GM08714 (cell line): Measurements from ENCODE around the gene KIAA0825.

ENCODE experiments used
- H3K4me3 ChIP-seq: fragments of 200-500 bp; sonication (Bioruptor generic); 2 replicates; pipeline ENCODE4 v1.5.1; 2014; ENCODE audit warnings: mild to moderate bottlenecking, low read length, inconsistent platforms
- ZNF274 ChIP-seq: IDR thresholded peaks from 2 replicates; pipeline ENCODE4 v1.6.1; 2012; ENCODE audit warnings: mild to moderate bottlenecking, low read depth, low read length

KIAA0825 gene

GRCh38 chr5:94459915-94460314 lies 158.5 kb downstream of the KIAA0825 start:
- TF ChIP-seq ZNF274 = no peak
- no peak overlapping the region for H3K4me3 ChIP-seq

GRCh38 chr5:94457788-94458187 lies 160.6 kb downstream of the KIAA0825 start:
- TF ChIP-seq ZNF274 = no peak
- H3K4me3 ChIP-seq = no peak overlapping the region

- H3K4me3 ChIP-seq = no peak overlapping the region
- no peak for TF ChIP-seq ZNF274
Measured at GRCh38 chr5:94445726-94446125, 172.7 kb downstream of the KIAA0825 start.

GRCh38 chr5:94442991-94443390 lies 175.4 kb downstream of the KIAA0825 start:
- TF ChIP-seq ZNF274 = no peak
- H3K4me3 ChIP-seq = no peak overlapping the region

GRCh38 chr5:94442076-94442475 lies 176.3 kb downstream of the KIAA0825 start:
- no peak for TF ChIP-seq ZNF274
- H3K4me3 ChIP-seq = no peak overlapping the region

GRCh38 chr5:94440015-94440414 lies 178.4 kb downstream of the KIAA0825 start:
- no peak overlapping the region for H3K4me3 ChIP-seq
- TF ChIP-seq ZNF274 = no peak

- TF ChIP-seq ZNF274 = no peak
- H3K4me3 ChIP-seq = no peak overlapping the region
Measured at GRCh38 chr5:94433397-94434163, 184.8 kb downstream of the KIAA0825 start.

GRCh38 chr5:94432499-94432898 lies 185.9 kb downstream of the KIAA0825 start:
- H3K4me3 ChIP-seq = no peak overlapping the region
- no peak for TF ChIP-seq ZNF274

GRCh38 chr5:94431696-94432095 lies 186.7 kb downstream of the KIAA0825 start:
- TF ChIP-seq ZNF274 = no peak
- no peak overlapping the region for H3K4me3 ChIP-seq

- no peak for TF ChIP-seq ZNF274
Measured at GRCh38 chr5:94429566-94429965, 188.8 kb downstream of the KIAA0825 start.

GRCh38 chr5:94425396-94425795 lies 193.0 kb downstream of the KIAA0825 start:
- TF ChIP-seq ZNF274 = no peak
- H3K4me3 ChIP-seq = no peak overlapping the region

More at GRCh38 chr5:94429566-94429965, 188.8 kb downstream of the KIAA0825 start:
- H3K4me3 ChIP-seq = no peak overlapping the region

GRCh38 chr5:94423411-94423810 lies 195.0 kb downstream of the KIAA0825 start:
- TF ChIP-seq ZNF274 = no peak
- H3K4me3 ChIP-seq = no peak overlapping the region

GRCh38 chr5:94422812-94423211 lies 195.6 kb downstream of the KIAA0825 start:
- TF ChIP-seq ZNF274 = no peak
- H3K4me3 ChIP-seq = no peak overlapping the region

GRCh38 chr5:94420885-94421284 lies 197.5 kb downstream of the KIAA0825 start:
- TF ChIP-seq ZNF274 = no peak
- H3K4me3 ChIP-seq = no peak overlapping the region

GRCh38 chr5:94415798-94416197 lies 202.6 kb downstream of the KIAA0825 start:
- no peak overlapping the region for H3K4me3 ChIP-seq

GRCh38 chr5:94409440-94409839 lies 209.0 kb downstream of the KIAA0825 start:
- no peak for TF ChIP-seq ZNF274

More at GRCh38 chr5:94415798-94416197, 202.6 kb downstream of the KIAA0825 start:
- TF ChIP-seq ZNF274 = no peak

GRCh38 chr5:94407023-94407422 lies 211.4 kb downstream of the KIAA0825 start:
- no peak overlapping the region for H3K4me3 ChIP-seq
- TF ChIP-seq ZNF274 = no peak

More at GRCh38 chr5:94409440-94409839, 209.0 kb downstream of the KIAA0825 start:
- H3K4me3 ChIP-seq = no peak overlapping the region
